GM23248 (cell line): ENCODE measurements around the gene SERPINC1. TPM values are rescaled to one million over a fixed set of nuclear protein-coding genes. Genes with fewer than 3 reads are reported as not detected.
"Not testable (repeated sequence)": the region's sequence is repeated elsewhere in the genome, so short reads cannot be mapped to it uniquely, and the experiment has no call there.

ENCODE experiments used
- DNase-seq: peaks from one replicate; pipeline ENCODE4 v3.0.0-alpha.2; 2015
- H2AFZ ChIP-seq: fragments of 200-600 bp; sonication (generic); 2 replicates; pipeline ENCODE4 v1.6.1; 2016; ENCODE audit warnings: antibody characterized with exemption
- H3F3A ChIP-seq: fragments of 200-600 bp; sonication (generic); 2 replicates; pipeline ENCODE4 v1.6.1; 2016; ENCODE audit warnings: mild to moderate bottlenecking, antibody characterized with exemption, mixed run types; ENCODE audit not compliant: insufficient read depth
- H3K27ac ChIP-seq: fragments of 200-600 bp; sonication (generic); 2 replicates; pipeline ENCODE4 v1.5.1; 2016; ENCODE audit warnings: mild to moderate bottlenecking
- H3K27me3 ChIP-seq: fragments of 200-600 bp; sonication (generic); replicated peaks from 2 replicates; pipeline ENCODE4 v1.6.1; 2016; ENCODE audit warnings: mild to moderate bottlenecking; ENCODE audit not compliant: insufficient read depth
- H3K36me3 ChIP-seq: fragments of 200-600 bp; sonication (generic); 2 replicates; pipeline ENCODE4 v1.6.1; 2016; ENCODE audit warnings: low read depth, mild to moderate bottlenecking
- H3K4me1 ChIP-seq: fragments of 200-600 bp; sonication (generic); 2 replicates; pipeline ENCODE4 v1.6.1; 2016; ENCODE audit warnings: mild to moderate bottlenecking; ENCODE audit not compliant: insufficient read depth
- H3K4me2 ChIP-seq: fragments of 200-600 bp; sonication (generic); one replicate; pipeline ENCODE4 v1.6.1; 2016; ENCODE audit warnings: mild to moderate bottlenecking; ENCODE audit not compliant: unreplicated experiment
- H3K4me3 ChIP-seq: fragments of 200-600 bp; sonication (generic); 2 replicates; pipeline ENCODE4 v1.5.1; 2016; ENCODE audit warnings: mild to moderate bottlenecking
- H3K79me2 ChIP-seq: fragments of 200-600 bp; sonication (generic); 2 replicates; pipeline ENCODE4 v1.6.1; 2016; ENCODE audit warnings: mild to moderate bottlenecking; ENCODE audit not compliant: insufficient read depth
- H3K9ac ChIP-seq: fragments of 200-600 bp; sonication (generic); 2 replicates; pipeline ENCODE4 v1.6.1; 2016; ENCODE audit warnings: mild to moderate bottlenecking
- H3K9me2 ChIP-seq: fragments of 200-600 bp; sonication (generic); 2 replicates; pipeline ENCODE4 v1.6.1; 2016; ENCODE audit warnings: mixed run types, mild to moderate bottlenecking, moderate library complexity; ENCODE audit not compliant: insufficient read depth
- H3K9me3 ChIP-seq: fragments of 200-600 bp; sonication (generic); one replicate; pipeline ENCODE4 v1.6.1; 2017; ENCODE audit warnings: low read depth
- H4K20me1 ChIP-seq: fragments of 200-600 bp; sonication (generic); 2 replicates; pipeline ENCODE4 v1.6.0; 2016; ENCODE audit not compliant: insufficient read depth
- EZH2 ChIP-seq: fragments of 200-600 bp; sonication (generic); IDR thresholded peaks from 2 replicates; pipeline ENCODE4 v1.6.1; 2018; ENCODE audit warnings: antibody characterized with exemption, mild to moderate bottlenecking; ENCODE audit not compliant: insufficient read depth, poor library complexity, severe bottlenecking
- EZH2phosphoT487 ChIP-seq: fragments of 200-600 bp; sonication (generic); IDR thresholded peaks from 2 replicates; pipeline ENCODE4 v1.6.1; 2018; ENCODE audit warnings: antibody characterized with exemption, moderate library complexity, mild to moderate bottlenecking, low read depth; ENCODE audit not compliant: insufficient read depth
- WGBS, 2 experiments: methylation state at CpG; one replicate each; pipeline ENCODE4 v1.1.6; 2015 to 2017; ENCODE audit warnings: low lambda C conversion rate in 2 of 2, low coverage in 1 of 2; ENCODE audit errors: missing lambda C conversion rate in 2 of 2; 5-methylcytosine and 5-hydroxymethylcytosine counted together
- in situ Hi-C: fragments of 300-500 bp; cut with MboI; formaldehyde crosslinking; loops from 2 replicates; pipeline ENCODE4 v1.15.0; 2020
- polyA plus RNA-seq: library from polyadenylated mRNA; unstranded; fragments of >200 nt; fragmentation: Nextera tagmentation; extraction: Ambion mirVana; gene quantifications from 2 replicates; pipeline ENCODE4 v1.2.1, GENCODE V29; 2016
- total RNA-seq: library from RNA; depleted of rRNA; stranded (reverse); fragments of >200 nt; shearing (Covaris generic); gene quantifications from 2 replicates; pipeline ENCODE4 v1.2.3, GENCODE V29; 2014

SERPINC1 gene
- total and polyA plus RNA-seq, 2 experiments from 2014 or later, result not detected

DNA sequence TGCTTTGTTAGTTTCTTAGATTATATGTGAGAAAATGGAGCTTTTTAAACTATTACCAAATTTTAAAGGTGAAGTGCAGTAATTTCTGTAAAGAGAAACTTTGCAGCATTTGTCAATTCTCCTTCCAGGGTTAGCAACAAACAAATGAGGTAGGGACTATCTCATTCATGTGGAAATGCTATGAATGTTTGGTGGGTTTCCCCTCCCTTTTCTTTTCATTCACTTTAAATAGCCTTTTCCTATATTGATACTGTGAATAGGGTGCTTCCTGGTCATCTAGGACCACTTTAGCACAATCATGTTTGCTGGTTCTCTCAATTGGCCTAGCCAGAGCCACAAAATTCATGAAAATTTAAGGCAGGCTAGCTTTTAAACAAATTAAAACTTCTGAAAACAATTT lies 28.4 kb downstream of the SERPINC1 start:
- Histone ChIP-seq H3K9ac (no peak overlapping the region), H3K36me3 (peaks cover 11% of the 10 kb centered on the region; the same call in 1 of the 2 replicates), H3K9me2 (no peaks in the 10 kb centered on the region), H4K20me1 (no peaks in the 10 kb centered on the region; the same call in 1 of the 2 replicates), H3K4me2 (no peak overlapping the region), H2AFZ (no peak overlapping the region), H3K4me3 (no peak overlapping the region), H3K27me3 (no peaks in the 10 kb centered on the region), H3K9me3 (no peaks in the 10 kb centered on the region), H3K4me1 (no peaks in the 10 kb centered on the region), H3K79me2 (peaks cover 7% of the 10 kb centered on the region; the same call in 1 of the 2 replicates), H3F3A (no peaks in the 10 kb centered on the region), H3K27ac (no peak overlapping the region)
- no peak for DNase-seq
- in situ Hi-C loops, result no loop called here
- no peak for TF ChIP-seq EZH2
- TF ChIP-seq EZH2phosphoT487, result no peak

DNA sequence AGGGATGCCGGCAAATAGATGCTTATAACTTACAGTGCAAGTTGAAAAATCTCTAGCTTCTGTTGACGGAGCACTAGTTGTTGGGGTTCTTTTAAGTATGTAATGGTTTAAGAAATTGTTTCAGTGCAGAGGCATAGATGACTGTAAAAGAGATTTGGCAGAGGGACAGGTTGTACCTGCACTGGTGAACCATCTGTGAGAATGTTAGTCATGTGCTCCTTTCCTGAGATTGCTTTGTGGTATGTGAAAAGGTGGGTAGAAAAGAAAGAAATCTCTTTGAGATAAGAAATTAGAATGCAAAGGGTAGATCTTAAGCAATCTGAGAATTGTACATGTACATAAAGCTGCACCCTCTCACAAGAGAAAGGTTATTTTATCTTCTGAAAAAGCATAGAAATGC lies 29.5 kb downstream of the SERPINC1 start:
- in situ Hi-C loops, result no loop called here
- no peak overlapping the region for H3K27ac ChIP-seq
- 96 to 99% methylated on average over 2 of the region's 2 CpGs for WGBS, 2 experiments
- H3K9me2 ChIP-seq, result no peaks in the 10 kb centered on the region
- no peaks in the 10 kb centered on the region for H3K4me1 ChIP-seq
- peaks cover 7% of the 10 kb centered on the region; the same call in 1 of the 2 replicates for H3K79me2 ChIP-seq
- H3K4me3 ChIP-seq, result no peak overlapping the region
- H3K9me3 ChIP-seq, result no peaks in the 10 kb centered on the region
- peaks cover 11% of the 10 kb centered on the region; the same call in 1 of the 2 replicates for H3K36me3 ChIP-seq
- TF ChIP-seq EZH2phosphoT487 (no peak), EZH2 (no peak)
- H3K4me2 ChIP-seq, result no peak overlapping the region
- no peaks in the 10 kb centered on the region for H3F3A ChIP-seq
- H3K27me3 ChIP-seq, result no peaks in the 10 kb centered on the region
- DNase-seq, result no peak
- no peak overlapping the region for H3K9ac ChIP-seq
- no peak overlapping the region for H2AFZ ChIP-seq
- H4K20me1 ChIP-seq, result no peaks in the 10 kb centered on the region; the same call in 1 of the 2 replicates

DNA sequence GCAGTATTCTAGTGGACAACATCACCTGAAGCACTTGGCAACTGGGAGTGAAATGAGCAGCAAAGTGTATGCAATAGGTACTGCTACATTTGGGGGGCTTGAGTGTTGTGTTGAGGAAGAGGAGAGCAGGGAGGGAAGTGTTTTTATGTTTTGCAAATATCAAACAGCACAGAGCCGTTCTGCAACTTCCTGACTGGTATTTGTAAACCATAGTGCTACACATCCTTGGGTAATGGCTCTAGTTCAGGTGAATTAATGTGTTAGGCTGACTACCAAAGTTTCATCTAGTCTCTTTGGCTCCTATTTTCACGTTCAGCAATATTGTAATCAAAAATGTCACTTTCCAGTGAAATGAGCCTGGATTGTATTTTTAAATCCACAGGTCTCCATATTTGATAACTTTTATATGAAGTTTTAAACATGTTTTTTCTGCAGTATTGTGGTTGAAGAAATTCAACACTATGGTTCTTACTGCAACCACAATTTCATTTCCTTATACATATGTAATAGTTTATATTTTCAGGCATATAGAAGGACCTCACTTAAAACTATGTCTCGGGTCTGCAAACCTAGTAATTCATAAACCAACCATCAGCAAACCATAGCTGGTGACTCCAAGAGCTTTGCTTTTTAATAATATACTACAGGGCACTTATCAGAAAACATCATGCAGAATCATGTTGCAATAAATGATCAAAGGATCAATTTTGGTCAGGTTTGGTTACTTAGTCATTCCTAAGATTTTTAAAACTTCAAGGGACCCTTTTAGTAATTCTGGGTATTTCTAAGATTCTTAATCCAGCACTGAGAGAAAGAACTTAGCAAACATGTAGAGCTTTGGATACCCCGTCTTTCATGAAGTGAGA lies 30.1 kb downstream of the SERPINC1 start:
- Histone ChIP-seq H3K4me2 (no peak overlapping the region), H3K9me3 (no peaks in the 10 kb centered on the region), H3K9me2 (no peaks in the 10 kb centered on the region), H3K79me2 (peaks cover 7% of the 10 kb centered on the region; the same call in 1 of the 2 replicates), H2AFZ (no peak overlapping the region), H3K9ac (no peak overlapping the region), H3K27me3 (no peaks in the 10 kb centered on the region), H4K20me1 (no peaks in the 10 kb centered on the region; the same call in 1 of the 2 replicates), H3F3A (no peaks in the 10 kb centered on the region), H3K4me3 (no peak overlapping the region), H3K4me1 (no peaks in the 10 kb centered on the region), H3K27ac (no peak overlapping the region), H3K36me3 (peaks cover 11% of the 10 kb centered on the region; the same call in 1 of the 2 replicates)
- WGBS, 2 experiments, result 98% methylated on average over 4 of the region's 4 CpGs
- no peak for DNase-seq
- no peak for TF ChIP-seq EZH2phosphoT487
- TF ChIP-seq EZH2, result no peak
- in situ Hi-C loops, result no loop called here

DNA sequence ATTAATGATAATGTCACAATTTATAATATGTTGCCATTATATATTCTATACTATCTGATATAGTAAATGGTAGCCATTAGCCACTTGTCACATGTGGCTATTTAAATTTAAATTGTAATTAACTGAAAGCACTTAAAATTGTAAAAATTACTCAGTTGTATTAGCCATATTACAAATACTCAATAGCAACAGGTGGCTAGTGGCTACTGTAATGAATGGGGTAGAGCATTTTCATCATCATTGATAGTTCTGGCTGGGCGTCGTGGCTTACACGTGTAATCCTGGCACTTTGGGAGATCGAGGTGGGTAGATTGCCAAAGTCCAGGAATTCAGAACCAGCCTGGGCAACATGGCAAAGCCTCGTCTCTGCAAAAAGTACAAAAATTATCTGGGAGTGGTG lies 32.4 kb downstream of the SERPINC1 start:
- no peaks in the 10 kb centered on the region for H4K20me1 ChIP-seq
- no peaks in the 10 kb centered on the region for H3F3A ChIP-seq
- TF ChIP-seq EZH2phosphoT487 (no peak), EZH2 (no peak)
- WGBS, 2 experiments, result 72 to 75% methylated on average over 5 of the region's 5 CpGs
- no peak overlapping the region for H3K27ac ChIP-seq
- H3K79me2 ChIP-seq, result peaks cover 7% of the 10 kb centered on the region; the same call in 1 of the 2 replicates
- H3K4me1 ChIP-seq, result no peaks in the 10 kb centered on the region
- H3K4me3 ChIP-seq, result no peak overlapping the region
- no peaks in the 10 kb centered on the region for H3K9me3 ChIP-seq
- no peaks in the 10 kb centered on the region for H3K27me3 ChIP-seq
- H3K36me3 ChIP-seq, result peaks cover 11% of the 10 kb centered on the region; the same call in 1 of the 2 replicates
- no peak for DNase-seq
- H3K9ac ChIP-seq, result no peak overlapping the region
- H3K9me2 ChIP-seq, result no peaks in the 10 kb centered on the region
- H2AFZ ChIP-seq, result no peak overlapping the region
- H3K4me2 ChIP-seq, result no peak overlapping the region
- in situ Hi-C loops, result no loop called here

DNA sequence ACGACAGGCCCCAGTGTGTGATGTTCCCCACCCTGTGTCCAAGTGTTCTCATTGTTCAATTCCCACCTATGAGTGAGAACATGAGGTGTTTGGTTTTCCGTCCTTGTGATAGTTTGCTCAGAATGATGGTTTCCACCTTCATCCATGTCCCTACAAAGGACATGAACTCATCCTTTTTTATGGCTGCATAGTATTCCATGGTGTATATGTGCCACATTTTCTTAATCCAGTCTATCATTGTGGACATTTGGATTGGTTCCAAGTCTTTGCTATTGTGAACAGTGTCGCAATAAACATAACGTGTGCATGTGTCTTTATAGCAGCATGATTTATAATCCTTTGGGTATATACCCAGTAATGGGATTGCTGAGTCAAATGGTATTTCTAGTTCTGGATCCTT lies 36.0 kb downstream of the SERPINC1 start:
- H3K9me3 ChIP-seq, H2AFZ ChIP-seq, H3K79me2 ChIP-seq, H3F3A ChIP-seq, H3K4me1 ChIP-seq, DNase-seq, H4K20me1 ChIP-seq, in situ Hi-C loops, H3K9me2 ChIP-seq, H3K4me3 ChIP-seq, H3K27me3 ChIP-seq, H3K4me2 ChIP-seq, H3K27ac ChIP-seq, H3K9ac ChIP-seq: not testable (repeated sequence)
- H3K36me3 ChIP-seq, result peaks cover 11% of the 10 kb centered on the region; the same call in 1 of the 2 replicates
- 72 to 78% methylated on average over 3 to 4 of the region's 4 CpGs for WGBS, 2 experiments
